ENCODE results near the gene KRTAP5-8. TPM values are rescaled to one million over a fixed set of nuclear protein-coding genes. Genes with fewer than 3 reads are reported as not detected.
A peak's percentile ranks its signal among the peaks of the same experiment; 100 is the strongest.

KRTAP5-8 gene
- total RNA-seq, 1 experiment from 2014 or later: not detected

- TF ChIP-seq ZNF425 (CRISPR knock-in tag; conservative IDR thresholded peaks at IDR 0.05): no peak
- no peak for TF ChIP-seq E2F4 (CRISPR knock-in tag; IDR thresholded peaks at IDR 0.05; ENCODE audit: borderline replicate concordance, low read depth)
These were observed 34.9 kb upstream of the KRTAP5-8 start (continued) for GRCh38 chr11:71502871-71503435.

DNA sequence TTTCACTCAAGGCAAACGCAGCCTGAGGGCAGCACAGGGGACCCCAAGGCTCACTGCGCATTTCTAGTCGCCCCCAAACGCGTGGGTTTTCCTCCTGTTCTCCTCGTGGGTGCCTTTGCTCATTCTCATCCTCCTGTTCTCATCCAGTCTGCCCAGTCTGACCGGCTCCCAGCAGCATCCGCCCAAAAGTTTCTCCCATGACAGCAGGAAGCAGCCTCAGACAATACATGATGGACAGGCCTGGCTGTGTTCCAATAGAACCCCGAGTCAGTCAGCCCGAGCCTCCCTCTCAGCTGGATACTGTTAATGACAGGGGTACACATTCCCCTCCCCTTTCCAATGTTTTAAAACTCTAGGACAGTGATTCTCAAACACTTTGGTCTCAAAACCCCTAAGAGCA is 33.3 kb upstream of the KRTAP5-8 start:
- DNase-seq (ENCODE audit: low spot score) (no peak), ATAC-seq (peak; percentile 58; the same call in 1 of the 2 replicates)
- peaks cover 22% of the 10 kb centered on the region for H3K4me1 Mint-ChIP-seq
- TF ChIP-seq RORB (CRISPR knock-in tag; IDR thresholded peaks at IDR 0.05) (no peak), FOXK1 (CRISPR knock-in tag; IDR thresholded peaks at IDR 0.05) (no peak), CREM (CRISPR knock-in tag; IDR thresholded peaks at IDR 0.05) (no peak), GTF2I (CRISPR knock-in tag; conservative IDR thresholded peaks at IDR 0.05) (no peak), HMGA2 (CRISPR knock-in tag; IDR thresholded peaks at IDR 0.05) (no peak), ZNF396 (CRISPR knock-in tag; IDR thresholded peaks at IDR 0.05; ENCODE audit: borderline replicate concordance) (no peak)
- TF ChIP-seq, protein P1, sequence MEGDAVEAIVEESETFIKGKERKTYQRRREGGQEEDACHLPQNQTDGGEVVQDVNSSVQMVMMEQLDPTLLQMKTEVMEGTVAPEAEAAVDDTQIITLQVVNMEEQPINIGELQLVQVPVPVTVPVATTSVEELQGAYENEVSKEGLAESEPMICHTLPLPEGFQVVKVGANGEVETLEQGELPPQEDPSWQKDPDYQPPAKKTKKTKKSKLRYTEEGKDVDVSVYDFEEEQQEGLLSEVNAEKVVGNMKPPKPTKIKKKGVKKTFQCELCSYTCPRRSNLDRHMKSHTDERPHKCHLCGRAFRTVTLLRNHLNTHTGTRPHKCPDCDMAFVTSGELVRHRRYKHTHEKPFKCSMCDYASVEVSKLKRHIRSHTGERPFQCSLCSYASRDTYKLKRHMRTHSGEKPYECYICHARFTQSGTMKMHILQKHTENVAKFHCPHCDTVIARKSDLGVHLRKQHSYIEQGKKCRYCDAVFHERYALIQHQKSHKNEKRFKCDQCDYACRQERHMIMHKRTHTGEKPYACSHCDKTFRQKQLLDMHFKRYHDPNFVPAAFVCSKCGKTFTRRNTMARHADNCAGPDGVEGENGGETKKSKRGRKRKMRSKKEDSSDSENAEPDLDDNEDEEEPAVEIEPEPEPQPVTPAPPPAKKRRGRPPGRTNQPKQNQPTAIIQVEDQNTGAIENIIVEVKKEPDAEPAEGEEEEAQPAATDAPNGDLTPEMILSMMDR (IDR thresholded peaks at IDR 0.05): no peak
- ChIA-PET CTCF (interaction anchor here (1.4 to 3.0 kb wide), 3 partner anchors 56 to 75 kb away, joined by 4 to 11 read pairs (median 4); partner anchors contain the start of gene DHCR7), POLR2A (no interaction called here)
- no peak overlapping the region for H3K27ac Mint-ChIP-seq
- peaks cover 42% of the 10 kb centered on the region for H3K36me3 Mint-ChIP-seq
- H3K4me3 Mint-ChIP-seq: no peak overlapping the region
- H3K9me3 Mint-ChIP-seq: peaks cover 30% of the 10 kb centered on the region
- peaks cover 4% of the 10 kb centered on the region for H3K27me3 Mint-ChIP-seq (ENCODE audit: low read depth)

GRCh38 chr11:71505001-71505400 is 32.8 kb upstream of the KRTAP5-8 start:
- ATAC-seq (no peak), DNase-seq (ENCODE audit: low spot score) (no peak)
- Mint-ChIP-seq H3K4me1 (peaks cover 22% of the 10 kb centered on the region), H3K36me3 (peaks cover 46% of the 10 kb centered on the region), H3K27me3 (ENCODE audit: low read depth) (peaks cover 9% of the 10 kb centered on the region), H3K4me3 (no peak overlapping the region), H3K9me3 (peaks cover 35% of the 10 kb centered on the region), H3K27ac (no peak overlapping the region)
- CTCF ChIA-PET: interaction anchor here (1.4 to 3.0 kb wide), 4 partner anchors 57 to 75 kb away, joined by 3 to 11 read pairs (median 4); partner anchors contain the start of gene DHCR7
- POLR2A ChIA-PET: no interaction called here
- TF ChIP-seq ERG (CRISPR knock-in tag; IDR thresholded peaks at IDR 0.05): no peak
- TF ChIP-seq TEAD4 (CRISPR knock-in tag; IDR thresholded peaks at IDR 0.05): no peak
- no peak for TF ChIP-seq IRF2 (CRISPR knock-in tag; IDR thresholded peaks at IDR 0.05; ENCODE audit: borderline replicate concordance, low read depth)
- TF ChIP-seq NFATC4 (CRISPR knock-in tag; IDR thresholded peaks at IDR 0.05): no peak
- TF ChIP-seq PREB (CRISPR knock-in tag; IDR thresholded peaks at IDR 0.05; ENCODE audit: borderline replicate concordance): no peak
- TF ChIP-seq FOXP1 (CRISPR knock-in tag; IDR thresholded peaks at IDR 0.05; ENCODE audit: borderline replicate concordance): no peak
- TF ChIP-seq, protein P2, sequence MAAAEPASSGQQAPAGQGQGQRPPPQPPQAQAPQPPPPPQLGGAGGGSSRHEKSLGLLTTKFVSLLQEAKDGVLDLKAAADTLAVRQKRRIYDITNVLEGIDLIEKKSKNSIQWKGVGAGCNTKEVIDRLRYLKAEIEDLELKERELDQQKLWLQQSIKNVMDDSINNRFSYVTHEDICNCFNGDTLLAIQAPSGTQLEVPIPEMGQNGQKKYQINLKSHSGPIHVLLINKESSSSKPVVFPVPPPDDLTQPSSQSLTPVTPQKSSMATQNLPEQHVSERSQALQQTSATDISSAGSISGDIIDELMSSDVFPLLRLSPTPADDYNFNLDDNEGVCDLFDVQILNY (CRISPR knock-in tag; IDR thresholded peaks at IDR 0.05): no peak
- TF ChIP-seq, protein P3, sequence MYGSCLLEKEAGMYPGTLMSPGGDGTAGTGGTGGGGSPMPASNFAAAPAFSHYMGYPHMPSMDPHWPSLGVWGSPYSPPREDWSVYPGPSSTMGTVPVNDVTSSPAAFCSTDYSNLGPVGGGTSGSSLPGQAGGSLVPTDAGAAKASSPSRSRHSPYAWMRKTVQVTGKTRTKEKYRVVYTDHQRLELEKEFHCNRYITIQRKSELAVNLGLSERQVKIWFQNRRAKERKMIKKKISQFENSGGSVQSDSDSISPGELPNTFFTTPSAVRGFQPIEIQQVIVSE (CRISPR knock-in tag; IDR thresholded peaks at IDR 0.05; ENCODE audit: borderline replicate concordance): no peak
- TF ChIP-seq, protein P4, sequence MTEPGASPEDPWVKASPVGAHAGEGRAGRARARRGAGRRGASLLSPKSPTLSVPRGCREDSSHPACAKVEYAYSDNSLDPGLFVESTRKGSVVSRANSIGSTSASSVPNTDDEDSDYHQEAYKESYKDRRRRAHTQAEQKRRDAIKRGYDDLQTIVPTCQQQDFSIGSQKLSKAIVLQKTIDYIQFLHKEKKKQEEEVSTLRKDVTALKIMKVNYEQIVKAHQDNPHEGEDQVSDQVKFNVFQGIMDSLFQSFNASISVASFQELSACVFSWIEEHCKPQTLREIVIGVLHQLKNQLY (CRISPR knock-in tag; IDR thresholded peaks at IDR 0.05): no peak
- TF ChIP-seq USF1 (CRISPR knock-in tag; IDR thresholded peaks at IDR 0.05): no peak
- TF ChIP-seq TCF7 (CRISPR knock-in tag; IDR thresholded peaks at IDR 0.05; ENCODE audit: low read depth): no peak
- no peak for TF ChIP-seq E2F1 (CRISPR knock-in tag; IDR thresholded peaks at IDR 0.05)
